GM18505 (cell line): ENCODE measurements around the gene ABCD2.
A peak's percentile ranks its signal among the peaks of the same experiment; 100 is the strongest.
"Not testable (repeated sequence)": the region's sequence is repeated elsewhere in the genome, so short reads cannot be mapped to it uniquely, and the experiment has no call there.

Experiments
- ATAC-seq: cut with Tn5 transposase; IDR thresholded peaks from one replicate; pipeline ENCODE4 v1.9.1; 2021; ENCODE audit not compliant: unreplicated experiment
- POLR2A ChIP-seq: IDR thresholded peaks from 4 replicates; pipeline ENCODE4 v1.6.1; 2011; ENCODE audit warnings: borderline replicate concordance; ENCODE audit not compliant: insufficient read depth, insufficient read length; ENCODE audit errors: extremely low read depth

The ABCD2 gene

DNA sequence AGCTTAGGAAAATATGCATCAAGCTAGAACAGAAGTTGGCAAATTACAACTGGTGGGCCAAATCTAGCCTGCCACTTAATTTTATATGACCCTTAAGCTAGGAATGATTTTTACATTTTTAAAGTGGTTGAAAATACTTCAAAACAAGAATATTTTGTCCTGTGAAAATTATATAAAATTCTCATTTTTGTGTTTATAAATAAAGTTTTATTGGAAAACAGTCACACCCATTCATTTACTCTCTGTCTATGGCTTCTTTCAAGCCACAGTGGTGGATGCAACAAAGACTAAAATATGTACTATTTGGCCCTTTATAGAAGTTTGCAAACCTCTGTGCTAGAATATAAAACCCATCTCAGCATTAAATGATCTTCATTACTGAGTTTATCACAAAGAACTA is 2.1 kb upstream of the ABCD2 start:
- no peak for ATAC-seq
- TF ChIP-seq POLR2A: no peak

DNA sequence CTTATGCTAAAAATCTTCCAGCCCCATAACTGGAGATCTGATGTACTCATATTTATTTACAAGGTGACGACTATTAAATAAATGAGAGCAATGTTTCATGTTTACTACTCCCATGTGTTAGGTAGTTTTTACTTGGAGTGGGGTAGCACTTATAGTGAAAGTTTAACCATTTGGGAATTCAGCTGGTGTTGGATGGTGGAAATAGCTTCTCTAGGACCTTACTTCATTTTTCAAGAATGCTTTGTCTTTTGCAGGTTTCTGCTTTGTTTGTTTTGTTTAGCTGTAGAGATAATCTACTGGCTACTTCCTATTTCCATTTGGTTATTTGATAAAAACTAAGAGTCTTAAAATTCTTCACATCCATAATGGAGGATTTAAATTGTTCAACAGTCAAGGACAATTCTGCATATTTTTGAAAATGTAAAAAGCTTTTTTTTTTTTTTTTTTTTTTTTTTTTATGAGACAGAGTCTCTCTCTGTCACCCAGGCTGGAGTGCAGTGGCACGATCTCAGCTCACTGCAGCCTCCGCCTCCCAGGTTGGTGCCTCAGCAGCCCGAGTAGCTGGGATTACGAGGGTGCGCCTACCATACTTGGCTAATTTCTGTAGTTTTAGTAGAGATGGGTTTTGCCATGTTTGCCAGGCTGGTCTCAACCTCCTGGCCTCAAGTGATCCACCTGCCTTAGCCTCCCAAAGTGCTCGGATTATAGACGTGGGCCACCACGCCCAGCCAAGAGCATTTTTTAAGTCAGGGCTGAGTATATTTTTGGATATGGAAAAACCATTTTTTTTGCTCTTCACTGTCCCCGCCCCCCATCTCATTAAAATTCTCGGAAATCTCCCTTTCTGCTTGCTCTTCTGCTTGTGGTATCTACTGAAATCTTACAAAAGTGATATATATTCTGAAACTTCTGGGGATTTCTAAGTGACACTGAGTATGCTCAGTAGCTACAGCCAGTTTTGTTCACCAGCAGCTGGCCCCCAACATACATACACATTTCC is 1.4 kb upstream of the ABCD2 start:
- ATAC-seq: peak; percentile 24
- TF ChIP-seq POLR2A: peak; percentile 12

DNA sequence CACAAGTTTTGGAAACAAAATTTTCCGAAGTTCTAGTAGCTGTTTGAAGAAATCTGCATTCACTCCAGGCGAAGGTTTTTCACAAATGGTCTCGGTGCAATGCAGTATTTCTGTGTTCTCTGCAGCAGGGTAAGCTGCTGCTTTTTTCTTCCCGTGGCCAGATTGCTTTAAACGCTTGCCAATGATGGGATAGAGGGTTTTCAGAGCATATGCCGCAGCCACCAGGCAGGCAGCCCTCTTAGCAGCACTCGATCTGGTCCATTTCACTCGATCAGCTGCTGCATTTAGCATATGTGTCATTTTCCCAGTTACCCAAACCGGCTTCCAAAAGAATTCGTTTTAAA is 315 bp downstream of the ABCD2 start:
- ATAC-seq: peak; percentile 24
- no peak for TF ChIP-seq POLR2A

DNA sequence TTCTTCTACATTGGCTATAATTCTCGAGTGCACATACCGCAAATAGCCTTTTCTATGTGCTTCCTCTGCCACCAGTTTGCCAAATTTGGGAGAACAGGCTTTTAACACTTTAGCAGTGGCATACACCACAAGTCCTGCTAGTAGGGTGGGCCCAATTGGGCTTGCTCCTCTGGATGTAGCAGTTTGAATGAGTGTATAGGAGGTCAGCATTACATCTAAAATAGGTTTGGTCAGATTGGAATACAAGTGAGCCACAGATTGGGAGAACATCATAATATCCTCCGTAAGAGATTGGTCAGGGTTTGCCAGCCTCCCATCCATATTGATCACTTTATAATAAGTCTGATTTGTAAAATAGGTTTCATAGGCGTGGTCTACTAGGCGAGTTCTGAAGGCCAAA is 902 bp downstream of the ABCD2 start:
- no peak for ATAC-seq
- TF ChIP-seq POLR2A: no peak

DNA sequence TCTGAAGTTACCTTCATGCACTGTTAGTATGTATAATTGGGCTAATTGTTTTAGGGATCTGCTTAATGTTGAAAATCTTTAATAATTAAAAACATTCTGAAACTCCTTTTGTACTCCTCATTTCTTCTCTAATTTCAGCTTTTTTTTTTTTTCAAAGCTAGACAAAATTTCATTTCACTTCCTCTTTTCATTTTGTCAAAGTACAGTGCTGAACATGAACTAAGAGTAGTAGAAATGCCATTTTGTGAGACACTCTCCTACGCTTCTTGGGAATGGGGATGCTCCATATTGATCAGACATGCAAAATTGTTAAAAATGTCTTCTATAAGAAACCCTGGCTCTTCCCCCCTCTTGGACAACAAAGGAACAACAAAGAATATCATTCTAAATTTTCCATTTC is 1.7 kb downstream of the ABCD2 start:
- peak; percentile 43 for TF ChIP-seq POLR2A
- ATAC-seq: no peak

DNA sequence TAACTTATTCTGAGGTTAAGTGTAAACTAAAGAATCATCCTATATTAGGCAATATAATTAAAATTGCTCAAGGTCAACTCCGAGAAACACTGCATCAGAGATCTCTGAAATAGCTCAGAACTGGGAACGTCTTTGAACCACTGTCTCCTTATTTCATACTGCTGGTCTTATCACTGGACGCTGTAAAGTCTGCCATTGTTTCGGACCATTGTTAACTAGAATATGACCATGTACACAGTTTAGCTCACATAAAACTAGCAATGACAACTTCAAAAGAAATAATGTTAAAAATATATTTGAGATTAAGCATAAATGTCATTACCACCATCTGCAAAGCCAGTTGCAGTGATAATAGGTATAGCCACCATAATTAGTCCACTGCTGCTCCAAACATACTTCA is 2.9 kb downstream of the ABCD2 start:
- ATAC-seq: no peak
- TF ChIP-seq POLR2A: no peak

DNA sequence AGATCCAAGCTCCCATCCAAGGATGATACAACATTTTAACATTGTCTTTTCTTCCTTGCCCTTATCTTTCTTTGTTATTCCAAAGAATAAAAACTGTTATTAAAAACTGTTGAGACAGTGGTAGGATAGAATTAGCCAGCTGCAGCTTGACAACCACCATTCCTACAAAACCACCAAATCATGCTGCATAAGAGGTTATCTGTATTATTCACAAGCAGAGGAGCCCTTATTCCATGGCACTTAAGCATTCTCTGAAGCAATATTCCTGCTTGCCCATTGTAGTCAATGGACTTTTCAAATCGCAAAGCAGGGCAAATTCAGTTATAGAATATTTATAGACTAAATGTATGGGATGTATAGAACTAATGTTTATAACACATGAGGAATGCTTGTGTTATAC is 3.4 kb downstream of the ABCD2 start:
- TF ChIP-seq POLR2A: no peak
- no peak for ATAC-seq

DNA sequence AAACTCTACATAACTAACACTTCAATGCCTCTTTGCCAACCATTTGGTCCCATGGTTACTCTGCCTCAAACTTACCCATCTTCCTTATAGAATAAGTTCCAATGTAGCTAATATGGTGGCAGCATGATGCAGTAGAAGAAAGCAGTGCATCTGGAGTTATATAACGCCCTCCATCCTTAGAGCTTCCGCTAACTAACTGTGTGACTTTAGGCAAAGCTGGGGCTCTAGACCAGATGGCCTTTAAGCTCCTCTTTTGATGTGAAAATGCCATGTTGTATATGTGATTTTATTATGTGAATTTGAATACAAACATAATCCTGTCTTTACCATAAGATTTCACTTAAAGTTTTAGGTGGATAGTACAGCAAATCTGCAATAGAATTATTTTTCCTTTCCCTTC is 6.1 kb downstream of the ABCD2 start:
- no peak for ATAC-seq
- no peak for TF ChIP-seq POLR2A

DNA sequence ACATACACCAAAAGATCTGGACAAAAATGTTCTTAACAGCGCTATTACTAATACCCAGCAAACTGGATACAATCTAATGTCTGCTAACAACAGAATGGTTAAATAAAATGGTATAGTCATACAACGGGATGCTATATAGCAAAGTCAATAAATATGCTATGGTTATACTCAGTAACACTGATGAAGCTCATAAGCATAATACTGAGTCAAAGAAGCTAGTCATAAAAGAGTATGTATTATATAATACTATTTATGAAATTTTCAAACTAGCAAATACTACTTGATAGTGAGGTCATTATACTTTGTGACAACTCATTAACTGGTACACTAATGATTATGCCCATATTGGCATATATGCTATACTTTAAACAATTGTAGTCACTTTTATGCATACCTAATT is 7.4 kb downstream of the ABCD2 start:
- no peak for TF ChIP-seq POLR2A
- no peak for ATAC-seq

DNA sequence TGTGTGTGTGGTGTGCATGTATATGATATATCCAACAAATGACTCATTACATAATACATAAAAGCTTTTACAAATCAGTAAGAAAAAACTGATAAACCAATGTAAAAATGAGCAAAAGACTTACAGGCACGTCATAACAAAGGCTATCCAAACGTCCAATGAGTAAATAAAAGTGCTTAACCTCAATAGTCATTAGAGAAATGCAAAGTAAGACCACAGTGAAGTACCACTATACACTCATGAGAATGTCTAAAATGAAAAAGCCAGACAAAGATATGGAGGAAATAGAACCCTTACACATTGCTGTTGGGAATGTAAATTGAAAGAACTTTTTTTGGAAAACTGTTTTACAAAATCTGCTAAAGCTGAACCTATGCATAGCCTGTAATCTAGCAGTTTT is 7.8 kb downstream of the ABCD2 start:
- ATAC-seq: no peak
- TF ChIP-seq POLR2A: no peak

DNA sequence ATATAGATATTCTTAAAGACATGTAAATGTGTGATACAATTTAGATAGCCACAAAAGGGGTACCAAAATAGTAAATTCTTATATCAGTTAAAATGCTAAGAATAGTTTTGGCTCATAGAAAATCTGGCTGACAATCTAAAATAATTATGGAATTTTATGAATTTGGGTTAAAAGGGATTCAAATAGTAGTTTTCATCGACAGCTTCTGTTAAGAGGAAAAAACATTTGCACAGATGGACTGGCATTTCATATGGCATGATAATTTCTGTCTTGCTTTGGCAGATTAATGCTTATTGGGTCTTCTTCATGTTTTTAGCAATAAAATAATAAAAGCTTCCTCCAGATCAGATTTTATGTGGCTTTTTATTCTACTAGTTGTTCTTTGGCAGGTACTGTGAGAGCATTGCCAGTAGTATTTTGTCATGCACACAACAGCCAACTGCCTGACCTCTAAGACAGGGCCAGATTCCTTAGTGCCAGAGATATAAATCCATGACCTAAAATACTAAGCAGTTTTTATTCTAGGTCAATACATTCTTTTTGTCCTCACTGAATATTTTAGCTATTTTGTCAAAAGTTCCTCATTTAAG is 9.1 kb downstream of the ABCD2 start:
- TF ChIP-seq POLR2A: no peak
- no peak for ATAC-seq

DNA sequence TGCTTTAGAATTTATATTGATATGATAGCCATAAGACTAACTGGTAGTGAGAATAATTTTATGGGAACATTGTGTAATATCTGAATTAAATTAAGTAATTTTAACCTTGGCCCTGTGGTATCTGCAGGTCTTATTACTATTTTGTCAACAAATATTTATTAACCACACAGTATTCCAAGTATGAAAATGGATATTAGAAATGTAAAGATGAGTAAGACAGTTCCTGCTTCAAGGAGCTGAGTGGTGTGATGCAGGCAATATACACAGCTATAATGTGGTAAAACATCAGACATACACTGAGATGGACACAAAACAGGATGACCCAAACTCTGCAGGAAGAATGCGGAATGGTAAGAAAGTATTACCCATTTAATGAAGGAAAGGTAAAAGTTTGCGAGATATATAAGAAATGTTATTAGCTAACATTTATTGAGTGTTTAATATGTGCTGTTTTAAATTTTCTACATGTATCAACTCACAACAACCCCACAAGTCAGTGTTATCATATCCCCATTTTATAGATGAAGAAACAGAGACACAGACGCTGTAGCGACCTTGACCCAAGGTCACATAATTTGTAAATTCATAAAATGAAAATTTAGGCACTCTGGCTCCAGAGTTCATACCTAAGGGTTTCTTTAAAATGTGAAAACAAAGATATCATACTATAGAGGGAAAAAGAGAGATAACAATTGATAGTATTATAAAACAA is 12.7 kb downstream of the ABCD2 start:
- ATAC-seq: no peak
- TF ChIP-seq POLR2A: no peak

DNA sequence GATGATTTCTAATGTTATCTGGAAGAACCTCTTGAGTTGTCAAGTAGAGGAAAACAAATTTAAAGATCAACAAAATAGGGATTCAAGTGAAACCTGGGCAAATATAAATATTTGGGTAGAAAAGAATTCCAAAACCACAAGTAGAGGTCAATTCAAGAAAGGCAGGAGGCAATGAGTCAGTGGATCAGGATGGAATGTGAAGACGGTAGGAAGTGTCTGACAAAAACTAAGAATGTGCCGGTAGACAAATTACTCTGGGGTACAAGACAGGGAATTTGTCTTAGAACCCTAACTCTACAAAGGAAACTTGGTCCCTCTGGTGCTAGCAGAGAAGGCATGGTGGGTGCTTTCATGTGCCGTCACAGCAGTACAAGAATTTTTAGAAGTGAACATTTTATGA is 13.6 kb downstream of the ABCD2 start:
- ATAC-seq: no peak
- no peak for TF ChIP-seq POLR2A

DNA sequence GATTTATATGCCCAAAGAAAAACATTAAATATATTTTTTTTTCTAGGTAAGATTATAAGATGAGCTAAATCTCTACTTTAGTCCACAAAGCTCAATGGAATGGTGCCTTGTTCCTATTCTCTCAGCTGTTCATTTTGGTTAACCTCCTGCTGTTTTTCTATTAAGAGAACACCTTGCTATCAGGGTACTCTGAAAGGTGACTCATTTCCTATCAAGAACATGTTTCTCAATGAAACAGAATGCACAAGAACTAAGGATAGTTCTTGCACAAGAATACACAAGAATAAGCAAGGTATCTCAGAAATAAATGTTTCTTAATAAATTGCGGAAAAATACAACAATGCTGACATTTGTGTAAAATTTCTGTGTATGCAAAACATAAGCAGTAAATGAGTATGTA is 14.1 kb downstream of the ABCD2 start:
- ATAC-seq: no peak
- no peak for TF ChIP-seq POLR2A

DNA sequence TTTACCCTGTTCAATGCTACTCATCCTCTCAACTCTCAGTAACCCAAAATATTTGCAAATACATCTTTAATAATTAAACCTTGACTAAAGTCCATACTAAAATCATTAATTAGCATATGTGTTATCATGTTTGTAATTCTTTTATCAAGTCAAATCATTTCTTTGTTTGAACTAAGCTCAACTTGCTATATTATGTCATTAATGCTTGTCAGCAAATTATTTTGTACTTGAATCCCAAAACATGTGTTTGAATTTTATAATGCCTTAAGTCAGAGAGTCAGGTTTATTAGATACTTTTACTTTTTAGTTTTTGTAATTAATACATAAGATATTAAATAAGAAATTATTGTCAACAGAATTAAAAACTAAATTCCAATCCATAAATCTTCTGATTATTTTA is 16.5 kb downstream of the ABCD2 start:
- no peak for ATAC-seq
- TF ChIP-seq POLR2A: no peak

DNA sequence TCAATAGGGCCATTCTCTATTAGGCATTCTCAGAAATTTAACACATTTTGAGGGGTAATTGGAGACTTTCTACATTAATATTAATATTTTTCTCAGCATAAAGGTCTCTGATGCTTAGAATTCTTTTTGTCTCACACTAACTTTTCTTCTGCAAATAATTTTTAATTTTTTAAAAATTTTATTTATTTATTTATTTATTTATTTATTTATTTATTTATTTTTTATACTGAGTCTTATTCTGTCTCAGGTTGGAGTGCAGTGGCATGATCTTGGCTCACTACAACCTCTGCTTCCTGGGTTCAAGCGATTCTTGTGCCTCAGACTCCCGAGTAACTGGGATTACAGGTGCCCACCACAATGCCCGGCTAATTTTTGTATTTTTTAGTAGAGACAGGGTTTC is 17.7 kb downstream of the ABCD2 start:
- ATAC-seq: not testable (repeated sequence)
